A549 (cell line): ENCODE data around the gene MYO15B. TPM values are rescaled to one million over a fixed set of nuclear protein-coding genes. Genes with fewer than 3 reads are reported as not detected.

Experiments used
- ATAC-seq, 2 experiments: fragments of 200-7000 bp in 1 of 2; fragments of >200 bp in 1 of 2; cut with Nextera tagmentation in 1 of 2; cut with Tn5 transposase in 1 of 2; 3 replicates each; pipeline versions ENCODE4 v1.8.0 to v1.9.1; 2018 to 2020; ENCODE audit warnings: mild to moderate bottlenecking in 1 of 2, moderate library complexity in 1 of 2
- CTCF ChIA-PET: fragments of 300-600 bp; sonication (Branson Sonifier 250); formaldehyde crosslinking; extraction: SDS; loops from one replicate; lab custom pipeline; 2021; ENCODE audit warnings: antibody characterized with exemption, inconsistent platforms; lab: Yijun Ruan, JAX
- POLR2A ChIA-PET: fragments of 350-600 bp; formaldehyde crosslinking; extraction: SDS; loops from one replicate; lab custom pipeline; 2021; ENCODE audit warnings: antibody characterized with exemption, inconsistent platforms; lab: Yijun Ruan, JAX
- DNase-seq, 2 experiments: peaks; one replicate each; pipeline versions ENCODE4 v3.0.0 to v3.0.0-alpha.2; 2011 to 2016; ENCODE audit warnings: low read depth in 1 of 2, low spot score in 1 of 2
- FAIRE-seq: peaks from 2 replicates; lab custom pipeline; 2011; peaks lifted over from hg19 to GRCh38; lab: Jason Lieb, UNC
- H3K27ac ChIP-seq, 2 experiments: fragments of >200 bp; sonication (Bioruptor Twin); formaldehyde crosslinking; 3 replicates each; pipeline ENCODE4 v1.5.1; 2016 to 2017
- H3K4me1 ChIP-seq: fragments of >200 bp; sonication (Bioruptor Twin); formaldehyde crosslinking; 3 replicates; pipeline ENCODE4 v1.6.1; 2016
- H3K4me2 ChIP-seq: fragments of >200 bp; sonication (Bioruptor Twin); formaldehyde crosslinking; 3 replicates; pipeline ENCODE4 v1.6.1; 2016
- H3K4me3 ChIP-seq: fragments of >200 bp; sonication (Bioruptor Twin); formaldehyde crosslinking; 3 replicates; pipeline ENCODE4 v1.5.1; 2016
- H3K9me3 ChIP-seq: fragments of >200 bp; sonication (Bioruptor Twin); formaldehyde crosslinking; 3 replicates; pipeline ENCODE4 v1.6.1; 2016
- CHD4 ChIP-seq: fragments of 200-600 bp; sonication (generic); IDR thresholded peaks from 2 replicates; pipeline ENCODE4 v1.6.1; 2016; ENCODE audit warnings: antibody characterized with exemption, mild to moderate bottlenecking, borderline replicate concordance
- EHMT2 ChIP-seq: fragments of 200-600 bp; sonication (generic); IDR thresholded peaks from 2 replicates; pipeline ENCODE4 v1.6.1; 2016; ENCODE audit warnings: antibody characterized with exemption, low read depth, mild to moderate bottlenecking, moderate library complexity
- FOSB ChIP-seq: fragments of 250-450 bp; sonication (Bioruptor Pico); IDR thresholded peaks from 2 replicates; pipeline ENCODE4 v1.5.0; 2020; ENCODE audit warnings: mild to moderate bottlenecking, moderate library complexity
- HOXB5 ChIP-seq: fragments of 250-450 bp; sonication (Bioruptor Pico); IDR thresholded peaks from 2 replicates; pipeline ENCODE4 v1.5.0; 2020; ENCODE audit warnings: mild to moderate bottlenecking, moderate library complexity
- JUNB ChIP-seq: fragments of >200 bp; sonication (Bioruptor Twin); formaldehyde crosslinking; IDR thresholded peaks from 2 replicates; pipeline ENCODE4 v1.6.1; 2016
- MAFK ChIP-seq: fragments of 450-650 bp; IDR thresholded peaks from 2 replicates; pipeline ENCODE4 v1.6.1; 2014; ENCODE audit not compliant: partially characterized antibody
- RARB ChIP-seq: fragments of 250-450 bp; sonication (Bioruptor Pico); IDR thresholded peaks from 2 replicates; pipeline ENCODE4 v1.8.0; 2021; ENCODE audit warnings: mild to moderate bottlenecking, moderate library complexity
- SREBF2 ChIP-seq: fragments of 450-650 bp; IDR thresholded peaks from 2 replicates; pipeline ENCODE4 v1.6.1; 2014; ENCODE audit warnings: mild to moderate bottlenecking, moderate library complexity
- ZFP36 ChIP-seq: fragments of 450-650 bp; IDR thresholded peaks from 2 replicates; pipeline ENCODE4 v1.6.1; 2014; ENCODE audit warnings: borderline replicate concordance; ENCODE audit not compliant: partially characterized antibody
- ZSCAN20 ChIP-seq: fragments of 250-450 bp; sonication (Bioruptor Pico); IDR thresholded peaks from 2 replicates; pipeline ENCODE4 v1.8.0; 2022; ENCODE audit warnings: mild to moderate bottlenecking, moderate library complexity
- WGBS: methylation state at CpG from one replicate; pipeline ENCODE4 v1.1.6; 2017; ENCODE audit errors: missing lambda C conversion rate; 5-methylcytosine and 5-hydroxymethylcytosine counted together
- polyA plus RNA-seq, 4 experiments: library from polyadenylated mRNA; depleted of rRNA in 3 of 4; stranded (reverse); fragments of >200 nt; fragmentation: RNase III in 1 of 4; extraction: RNeasy Plus Mini Kit Qiagen cat#74134 plus additional on column Dnase treatment in 1 of 4; gene quantifications; 2 replicates in 3 of 4; 3 replicates in 1 of 4; pipeline ENCODE4 v1.2.3, GENCODE V29; 2011 to 2017
- TF ChIP-seq, protein P1 (sequence below): fragments of >200 bp; sonication (Bioruptor Twin); formaldehyde crosslinking; IDR thresholded peaks from 3 replicates; pipeline ENCODE4 v1.6.1; 2016
- TF ChIP-seq, protein P2 (sequence below): fragments of 450-650 bp; IDR thresholded peaks from 2 replicates; pipeline ENCODE4 v1.6.1; 2014; ENCODE audit warnings: antibody characterized with exemption
- TF ChIP-seq, protein P3 (sequence below): IDR thresholded peaks from 2 replicates; pipeline ENCODE4 v1.6.1; 2012; ENCODE audit warnings: low read depth, borderline replicate concordance
- TF ChIP-seq, protein P4 (sequence below): IDR thresholded peaks from 2 replicates; pipeline ENCODE4 v1.6.1; 2012
- TF ChIP-seq, protein P5 (sequence below): fragments of >200 bp; sonication (Bioruptor Twin); formaldehyde crosslinking; IDR thresholded peaks from 2 replicates; pipeline ENCODE4 v1.6.1; 2016

The MYO15B gene
- polyA plus RNA-seq, 2 of the 4 experiments (the other 2 are of a cell fraction) = 12.4 to 33.9 TPM

DNA sequence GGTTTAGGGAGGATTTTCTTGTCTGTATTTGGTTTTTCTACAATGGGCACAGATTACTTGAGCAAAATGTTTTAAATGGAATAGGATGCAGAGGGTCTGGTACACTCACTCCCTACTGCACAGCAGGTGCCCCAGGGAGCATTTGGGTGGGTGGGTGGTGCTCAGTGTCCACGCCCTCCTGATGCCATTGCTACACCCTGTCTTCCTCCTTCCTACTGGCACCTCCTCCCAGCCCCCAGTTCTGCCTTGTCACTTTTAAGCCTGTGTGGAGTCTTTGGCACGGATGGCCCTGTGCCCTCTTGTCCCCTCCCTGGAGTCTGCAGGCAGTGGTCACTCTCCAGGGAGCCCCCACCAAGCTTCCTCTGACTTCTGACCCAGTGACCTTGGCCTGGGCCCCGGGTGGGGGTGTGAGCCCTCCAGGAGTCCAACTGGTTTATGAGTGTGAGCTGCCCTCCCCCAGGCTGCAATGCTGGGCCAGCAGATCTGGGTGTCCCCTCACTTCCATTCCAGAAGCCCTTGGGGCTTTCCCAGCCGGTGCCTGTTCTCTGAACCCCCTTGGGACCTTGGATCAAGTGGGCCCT lies 46.6 kb upstream of the MYO15B start (continued):
- TF ChIP-seq, protein P1, sequence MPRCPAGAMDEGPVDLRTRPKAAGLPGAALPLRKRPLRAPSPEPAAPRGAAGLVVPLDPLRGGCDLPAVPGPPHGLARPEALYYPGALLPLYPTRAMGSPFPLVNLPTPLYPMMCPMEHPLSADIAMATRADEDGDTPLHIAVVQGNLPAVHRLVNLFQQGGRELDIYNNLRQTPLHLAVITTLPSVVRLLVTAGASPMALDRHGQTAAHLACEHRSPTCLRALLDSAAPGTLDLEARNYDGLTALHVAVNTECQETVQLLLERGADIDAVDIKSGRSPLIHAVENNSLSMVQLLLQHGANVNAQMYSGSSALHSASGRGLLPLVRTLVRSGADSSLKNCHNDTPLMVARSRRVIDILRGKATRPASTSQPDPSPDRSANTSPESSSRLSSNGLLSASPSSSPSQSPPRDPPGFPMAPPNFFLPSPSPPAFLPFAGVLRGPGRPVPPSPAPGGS = no peak

DNA sequence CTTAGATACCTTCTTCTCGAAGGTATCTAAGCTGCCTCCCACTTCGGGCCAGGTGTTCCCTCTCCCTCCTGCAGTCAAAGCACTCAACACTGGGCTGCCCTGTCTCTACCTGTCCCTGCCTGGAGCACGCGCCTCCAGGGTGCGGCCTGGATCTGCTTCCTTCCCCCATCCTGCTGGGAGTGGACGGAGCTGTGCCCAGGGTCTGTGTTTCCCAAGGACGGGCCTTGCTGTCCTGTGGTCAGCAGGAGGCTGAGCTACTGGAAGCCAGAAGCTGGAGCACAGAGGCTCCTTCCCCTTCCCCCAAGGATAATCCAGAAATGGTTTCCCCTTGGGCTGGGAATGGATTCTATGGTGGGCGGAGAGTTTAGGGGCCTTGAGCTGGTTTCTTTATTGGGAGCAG lies 45.4 kb upstream of the MYO15B start:
- ATAC-seq = no peak
- POLR2A ChIA-PET = no interaction called here
- TF ChIP-seq SREBF2 (no peak), ZFP36 (no peak), JUNB (no peak), ZSCAN20 (CRISPR knock-in tag) (no peak)
- TF ChIP-seq, protein P2, sequence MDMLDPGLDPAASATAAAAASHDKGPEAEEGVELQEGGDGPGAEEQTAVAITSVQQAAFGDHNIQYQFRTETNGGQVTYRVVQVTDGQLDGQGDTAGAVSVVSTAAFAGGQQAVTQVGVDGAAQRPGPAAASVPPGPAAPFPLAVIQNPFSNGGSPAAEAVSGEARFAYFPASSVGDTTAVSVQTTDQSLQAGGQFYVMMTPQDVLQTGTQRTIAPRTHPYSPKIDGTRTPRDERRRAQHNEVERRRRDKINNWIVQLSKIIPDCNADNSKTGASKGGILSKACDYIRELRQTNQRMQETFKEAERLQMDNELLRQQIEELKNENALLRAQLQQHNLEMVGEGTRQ = no peak
- TF ChIP-seq, all 56 proteins: peak for 0
- H3K27ac ChIP-seq = no peak overlapping the region
- no peak for DNase-seq
- H3K4me2 ChIP-seq = no peak overlapping the region
- WGBS = 89% methylated on average over 8 of the region's 8 CpGs
- peaks cover 18% of the 10 kb centered on the region for H3K4me1 ChIP-seq
- no peak overlapping the region for H3K4me3 ChIP-seq
- no peak for FAIRE-seq
- CTCF ChIA-PET = interaction anchor here (0.6 to 1.8 kb wide), 12 partner anchors 13 to 233 kb away, joined by 3 to 8 read pairs (median 3); partner anchors contain the start of genes LLGL2, SMIM5 and TSEN54
- H3K9me3 ChIP-seq = no peaks in the 10 kb centered on the region

DNA sequence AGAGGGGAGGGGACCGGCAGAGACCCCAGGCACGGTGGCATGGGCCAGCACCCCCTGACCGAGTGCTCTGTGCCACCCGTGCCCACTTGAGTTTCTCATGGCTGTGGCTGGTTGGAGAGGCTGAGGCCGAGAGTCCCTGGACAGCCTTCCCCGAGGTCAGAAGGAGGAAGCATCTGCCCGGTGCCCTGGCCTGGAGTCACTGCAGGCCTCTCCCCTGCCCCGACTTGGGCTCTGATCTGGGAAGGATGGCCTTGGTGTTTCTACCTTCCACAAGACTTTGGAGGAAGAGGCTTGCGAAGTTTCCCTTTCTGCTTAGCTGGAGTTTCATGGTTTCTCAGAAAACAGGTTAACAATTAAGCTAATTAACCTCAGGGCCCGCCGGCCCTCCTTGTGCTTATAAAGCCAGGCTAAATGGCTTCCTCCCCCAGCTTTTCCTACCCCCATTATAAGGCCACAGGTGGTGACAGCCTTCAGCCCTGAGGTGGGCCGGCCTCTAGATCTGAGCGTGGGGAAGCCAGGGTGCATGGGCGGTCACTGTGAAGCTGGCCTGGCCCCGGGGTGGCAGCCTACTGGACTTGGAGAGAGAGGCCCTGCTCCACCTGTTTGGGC lies 44.8 kb upstream of the MYO15B start:
- ATAC-seq = no peak
- Histone ChIP-seq H3K9me3 (no peaks in the 10 kb centered on the region), H3K4me1 (peaks cover 18% of the 10 kb centered on the region), H3K27ac (0 out of 6 replicates have a peak overlapping the region, but pooled peaks of 1 of the 2 experiments have one; percentile 11), H3K4me3 (no peak overlapping the region), H3K4me2 (no peak overlapping the region)
- ChIA-PET CTCF (interaction anchor here (0.5 to 1.8 kb wide), 12 partner anchors 10 to 132 kb away, joined by 3 to 8 read pairs (median 3); partner anchors contain the start of genes LLGL2, SMIM5 and TSEN54), POLR2A (no interaction called here)
- TF ChIP-seq CHD4 (no peak), MAFK (no peak), RARB (CRISPR knock-in tag) (no peak), EHMT2 (no peak), FOSB (CRISPR knock-in tag) (no peak), HOXB5 (CRISPR knock-in tag) (no peak), ZFP36 (no peak)
- TF ChIP-seq, protein P3, sequence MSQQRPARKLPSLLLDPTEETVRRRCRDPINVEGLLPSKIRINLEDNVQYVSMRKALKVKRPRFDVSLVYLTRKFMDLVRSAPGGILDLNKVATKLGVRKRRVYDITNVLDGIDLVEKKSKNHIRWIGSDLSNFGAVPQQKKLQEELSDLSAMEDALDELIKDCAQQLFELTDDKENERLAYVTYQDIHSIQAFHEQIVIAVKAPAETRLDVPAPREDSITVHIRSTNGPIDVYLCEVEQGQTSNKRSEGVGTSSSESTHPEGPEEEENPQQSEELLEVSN = no peak
- TF ChIP-seq, protein P4, sequence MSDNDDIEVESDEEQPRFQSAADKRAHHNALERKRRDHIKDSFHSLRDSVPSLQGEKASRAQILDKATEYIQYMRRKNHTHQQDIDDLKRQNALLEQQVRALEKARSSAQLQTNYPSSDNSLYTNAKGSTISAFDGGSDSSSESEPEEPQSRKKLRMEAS = no peak
- TF ChIP-seq, protein P1 = no peak
- TF ChIP-seq, protein P5, sequence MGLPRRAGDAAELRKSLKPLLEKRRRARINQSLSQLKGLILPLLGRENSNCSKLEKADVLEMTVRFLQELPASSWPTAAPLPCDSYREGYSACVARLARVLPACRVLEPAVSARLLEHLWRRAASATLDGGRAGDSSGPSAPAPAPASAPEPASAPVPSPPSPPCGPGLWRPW = no peak
- DNase-seq = no peak
- WGBS = 88% methylated on average over 14 of the region's 15 CpGs
- FAIRE-seq = no peak
